GM21360 (cell line): ENCODE results near the gene FFAR1.

Experiments
- ATAC-seq: cut with Tn5 transposase; IDR thresholded peaks from one replicate; pipeline ENCODE4 v1.9.1; 2021; ENCODE audit warnings: mild to moderate bottlenecking, moderate library complexity; ENCODE audit not compliant: unreplicated experiment

The FFAR1 gene

GRCh38 chr19:35314858-35315470, 32.7 kb upstream of the FFAR1 start:
- no peak for ATAC-seq

- ATAC-seq = no peak
Measured at GRCh38 chr19:35315883-35316282, 31.8 kb upstream of the FFAR1 start.

- no peak for ATAC-seq
Measured at GRCh38 chr19:35316560-35316959, 31.1 kb upstream of the FFAR1 start.

GRCh38 chr19:35317464-35318043, 30.1 kb upstream of the FFAR1 start:
- no peak for ATAC-seq

GRCh38 chr19:35318679-35319448, 28.8 kb upstream of the FFAR1 start:
- no peak for ATAC-seq

GRCh38 chr19:35320065-35320713, 27.5 kb upstream of the FFAR1 start:
- no peak for ATAC-seq

GRCh38 chr19:35321291-35321690, 26.4 kb upstream of the FFAR1 start:
- ATAC-seq = no peak

- ATAC-seq = no peak
Measured at GRCh38 chr19:35322014-35322413, 25.7 kb upstream of the FFAR1 start.

- no peak for ATAC-seq
Measured at GRCh38 chr19:35327642-35328041, 20.1 kb upstream of the FFAR1 start.

- ATAC-seq = no peak
Measured at GRCh38 chr19:35328851-35329285, 18.8 kb upstream of the FFAR1 start, which contains the start of gene CD22. Gene CD22, plus strand, starts transcription at chr19:35329187. Its CDS starts 2,854 bp downstream, at chr19:35332041.

- ATAC-seq = no peak
Measured at GRCh38 chr19:35329323-35329722, 18.4 kb upstream of the FFAR1 start.

- no peak for ATAC-seq
Measured at GRCh38 chr19:35330475-35330874, 17.2 kb upstream of the FFAR1 start.

GRCh38 chr19:35331551-35332214, 16.0 kb upstream of the FFAR1 start:
- no peak for ATAC-seq

GRCh38 chr19:35332817-35333216, 14.9 kb upstream of the FFAR1 start:
- no peak for ATAC-seq

- ATAC-seq = no peak
Measured at GRCh38 chr19:35334144-35334753, 13.5 kb upstream of the FFAR1 start.

- ATAC-seq = no peak
Measured at GRCh38 chr19:35336166-35336955, 11.3 kb upstream of the FFAR1 start.

GRCh38 chr19:35337097-35337983, 10.4 kb upstream of the FFAR1 start:
- ATAC-seq = no peak

- ATAC-seq = no peak
Measured at GRCh38 chr19:35337984-35338296, 9.8 kb upstream of the FFAR1 start.

- ATAC-seq = no peak
Measured at GRCh38 chr19:35340431-35340830, 7.3 kb upstream of the FFAR1 start.
